Spinal cord (tissue), 10 donors: Measurements from ENCODE around the gene LRRK2. TPM values are rescaled to one million over a fixed set of nuclear protein-coding genes. Genes with fewer than 3 reads are reported as not detected.
"Not testable (repeated sequence)": the region's sequence is repeated elsewhere in the genome, so short reads cannot be mapped to it uniquely, and the experiment has no call there.

ENCODE experiments used
- DNase-seq, 6 donors: peaks; one replicate each; pipeline versions ENCODE4 v3.0.0 to v3.0.0-alpha.2; 2013 to 2015; ENCODE audit warnings: low spot score in 6 of 6, low read depth in 4 of 6
- H3K27ac ChIP-seq: one replicate; pipeline ENCODE4 v1.5.1; 2013; ENCODE audit warnings: low read depth, low read length, control low read depth
- H3K27me3 ChIP-seq: one replicate; pipeline ENCODE4 v1.6.1; 2013; ENCODE audit warnings: low read length; ENCODE audit not compliant: control insufficient read depth, insufficient read depth
- H3K36me3 ChIP-seq: one replicate; pipeline ENCODE4 v1.6.1; 2013; ENCODE audit warnings: low read length; ENCODE audit not compliant: control insufficient read depth, insufficient read depth
- H3K4me1 ChIP-seq: one replicate; pipeline ENCODE4 v1.6.1; 2013; ENCODE audit warnings: low read length; ENCODE audit not compliant: control insufficient read depth, insufficient read depth
- H3K4me3 ChIP-seq: one replicate; pipeline ENCODE4 v1.5.1; 2013; ENCODE audit warnings: low read depth, low read length, control low read depth
- H3K9me3 ChIP-seq: one replicate; pipeline ENCODE4 v1.6.1; 2013; ENCODE audit warnings: low read length; ENCODE audit not compliant: control insufficient read depth, insufficient read depth
- WGBS: methylation state at CpG from one replicate; pipeline ENCODE4 v1.1.5; 2013; ENCODE audit warnings: missing lambda C conversion rate; ENCODE audit not compliant: insufficient coverage; 5-methylcytosine and 5-hydroxymethylcytosine counted together
- polyA plus RNA-seq, 2 donors: library from polyadenylated mRNA; unstranded; fragments of 120-200 nt; gene quantifications; one replicate each; pipeline ENCODE4 v1.2.1, GENCODE V29; 2013; ENCODE audit not compliant: insufficient read length in 2 of 2
- total RNA-seq, 2 donors: library from RNA; depleted of rRNA in 1 of 2; stranded (reverse); fragments of 120-200 nt in 1 of 2; fragments of >200 nt in 1 of 2; gene quantifications; one replicate each; pipeline versions ENCODE4 v1.2.3 to v1.2.4, GENCODE V29; 2013 to 2014
- donor health status: healthy.

The LRRK2 gene
- total and polyA plus RNA-seq, 4 donors = 18.6 to 43.5 (median 28.2) TPM

- H3K9me3 ChIP-seq = no peaks in the 10 kb centered on the region
These were observed 16.0 kb downstream of the LRRK2 start for GRCh38 chr12:40240779-40241178.

GRCh38 chr12:40241741-40242140, 16.9 kb downstream of the LRRK2 start:
- Histone ChIP-seq H3K36me3 (no peaks in the 10 kb centered on the region), H3K27me3 (no peaks in the 10 kb centered on the region), H3K9me3 (no peaks in the 10 kb centered on the region), H3K4me3 (no peak overlapping the region), H3K27ac (no peak overlapping the region), H3K4me1 (no peaks in the 10 kb centered on the region)
- DNase-seq = no peak
- no CpG with 5 or more reads among the region's 1 CpG for WGBS

More at GRCh38 chr12:40240779-40241178, 16.0 kb downstream of the LRRK2 start:
- no peak overlapping the region for H3K4me3 ChIP-seq
- WGBS = 95% methylated on average over 4 of the region's 4 CpGs
- DNase-seq = no peak
- no peaks in the 10 kb centered on the region for H3K36me3 ChIP-seq
- no peaks in the 10 kb centered on the region for H3K27me3 ChIP-seq
- no peak overlapping the region for H3K27ac ChIP-seq
- H3K4me1 ChIP-seq = no peaks in the 10 kb centered on the region

- not testable (repeated sequence) for H3K4me1 ChIP-seq, DNase-seq, H3K27ac ChIP-seq, H3K9me3 ChIP-seq, H3K4me3 ChIP-seq, H3K27me3 ChIP-seq, H3K36me3 ChIP-seq
- WGBS = no CpG with 5 or more reads among the region's 5 CpGs
These were observed 19.8 kb downstream of the LRRK2 start for GRCh38 chr12:40244526-40245156.

- Histone ChIP-seq H3K9me3 (no peaks in the 10 kb centered on the region), H3K36me3 (no peaks in the 10 kb centered on the region), H3K27ac (no peak overlapping the region), H3K27me3 (no peaks in the 10 kb centered on the region), H3K4me3 (no peak overlapping the region), H3K4me1 (no peaks in the 10 kb centered on the region)
- WGBS = no CpG with 5 or more reads among the region's 1 CpG
- DNase-seq = no peak
These were observed 23.2 kb downstream of the LRRK2 start for GRCh38 chr12:40248034-40248433.

- WGBS = 100% methylated on average over 1 of the region's 4 CpGs
- Histone ChIP-seq H3K9me3 (no peaks in the 10 kb centered on the region), H3K36me3 (no peaks in the 10 kb centered on the region), H3K4me3 (no peak overlapping the region), H3K27me3 (no peaks in the 10 kb centered on the region), H3K27ac (no peak overlapping the region), H3K4me1 (no peaks in the 10 kb centered on the region)
- DNase-seq = no peak
These were observed 23.9 kb downstream of the LRRK2 start for GRCh38 chr12:40248585-40249297.

- no CpG with 5 or more reads among the region's 3 CpGs for WGBS
- H3K9me3 ChIP-seq, DNase-seq, H3K36me3 ChIP-seq, H3K4me3 ChIP-seq, H3K27me3 ChIP-seq, H3K27ac ChIP-seq, H3K4me1 ChIP-seq: not testable (repeated sequence)
These were observed 25.9 kb downstream of the LRRK2 start for GRCh38 chr12:40250652-40251051.

GRCh38 chr12:40253936-40254335, 29.1 kb downstream of the LRRK2 start:
- H3K4me3 ChIP-seq = no peak overlapping the region
- no peaks in the 10 kb centered on the region for H3K9me3 ChIP-seq
- H3K27ac ChIP-seq = no peak overlapping the region
- DNase-seq = no peak
- no peaks in the 10 kb centered on the region for H3K27me3 ChIP-seq
- H3K4me1 ChIP-seq = no peaks in the 10 kb centered on the region
- H3K36me3 ChIP-seq = no peaks in the 10 kb centered on the region
- no CpG with 5 or more reads among the region's 1 CpG for WGBS

- Histone ChIP-seq H3K27me3 (no peaks in the 10 kb centered on the region), H3K9me3 (no peaks in the 10 kb centered on the region), H3K4me3 (no peak overlapping the region), H3K4me1 (no peaks in the 10 kb centered on the region), H3K36me3 (no peaks in the 10 kb centered on the region), H3K27ac (no peak overlapping the region)
- 40% methylated on average over 1 of the region's 5 CpGs for WGBS
- no peak for DNase-seq
These were observed 29.8 kb downstream of the LRRK2 start for GRCh38 chr12:40254455-40255085.

- Histone ChIP-seq H3K36me3 (no peaks in the 10 kb centered on the region), H3K4me3 (no peak overlapping the region), H3K4me1 (no peaks in the 10 kb centered on the region), H3K9me3 (no peaks in the 10 kb centered on the region), H3K27me3 (no peaks in the 10 kb centered on the region), H3K27ac (no peak overlapping the region)
- 96% methylated on average over 3 of the region's 7 CpGs for WGBS
- DNase-seq = no peak
These were observed 33.6 kb downstream of the LRRK2 start for GRCh38 chr12:40258371-40258770.

- Histone ChIP-seq H3K27ac (no peak overlapping the region), H3K4me1 (no peaks in the 10 kb centered on the region), H3K27me3 (no peaks in the 10 kb centered on the region), H3K4me3 (no peak overlapping the region), H3K36me3 (no peaks in the 10 kb centered on the region), H3K9me3 (peaks cover 2% of the 10 kb centered on the region)
- no peak for DNase-seq
These were observed 37.1 kb downstream of the LRRK2 start for GRCh38 chr12:40261937-40262336.
